GM19395 (cell line): ENCODE measurements around the gene CACNA1S.

ENCODE experiments used
- ATAC-seq: cut with Tn5 transposase; IDR thresholded peaks from one replicate; pipeline ENCODE4 v1.9.1; 2021; ENCODE audit warnings: mild to moderate bottlenecking, moderate library complexity; ENCODE audit not compliant: unreplicated experiment

Gene CACNA1S

GRCh38 chr1:201066986-201067385 lies 45.2 kb downstream of the CACNA1S start:
- ATAC-seq = no peak

GRCh38 chr1:201065686-201066085 lies 46.5 kb downstream of the CACNA1S start:
- no peak for ATAC-seq

- no peak for ATAC-seq
Observed at GRCh38 chr1:201064806-201065205, 47.4 kb downstream of the CACNA1S start.

GRCh38 chr1:201063145-201063544 lies 49.1 kb downstream of the CACNA1S start:
- ATAC-seq = no peak

GRCh38 chr1:201062511-201063091 lies 49.6 kb downstream of the CACNA1S start:
- no peak for ATAC-seq

- no peak for ATAC-seq
Observed at GRCh38 chr1:201061886-201062285, 50.3 kb downstream of the CACNA1S start.

- ATAC-seq = no peak
Observed at GRCh38 chr1:201061049-201061448, 51.2 kb downstream of the CACNA1S start.

GRCh38 chr1:201060586-201060985 lies 51.6 kb downstream of the CACNA1S start:
- ATAC-seq = no peak

GRCh38 chr1:201059871-201060555 lies 52.2 kb downstream of the CACNA1S start:
- ATAC-seq = no peak

GRCh38 chr1:201059401-201059800 lies 52.8 kb downstream of the CACNA1S start:
- ATAC-seq = no peak

- ATAC-seq = no peak
Observed at GRCh38 chr1:201054091-201054543, 58.1 kb downstream of the CACNA1S start.

- no peak for ATAC-seq
Observed at GRCh38 chr1:201053155-201053860, 58.9 kb downstream of the CACNA1S start.

- ATAC-seq = no peak
Observed at GRCh38 chr1:201051399-201051798, 60.8 kb downstream of the CACNA1S start.

GRCh38 chr1:201050515-201051277 lies 61.5 kb downstream of the CACNA1S start:
- ATAC-seq = no peak

- ATAC-seq = no peak
Observed at GRCh38 chr1:201049248-201049831, 62.9 kb downstream of the CACNA1S start.

GRCh38 chr1:201048521-201048920 lies 63.7 kb downstream of the CACNA1S start:
- ATAC-seq = no peak

GRCh38 chr1:201044119-201044518 lies 68.1 kb downstream of the CACNA1S start:
- ATAC-seq = no peak

- ATAC-seq = peak; percentile 81
Observed at GRCh38 chr1:201042779-201043461, 69.3 kb downstream of the CACNA1S start.

- no peak for ATAC-seq
Observed at GRCh38 chr1:201041011-201041410, 71.2 kb downstream of the CACNA1S start.

GRCh38 chr1:201039876-201040275 lies 72.3 kb downstream of the CACNA1S start:
- ATAC-seq = no peak
